ENCODE measurements around the gene SLC15A1.

Gene SLC15A1

GRCh38 chr13:98774776-98775175 lies 22.3 kb upstream of the SLC15A1 start:
- TF ChIP-seq POLR2A (IDR thresholded peaks at IDR 0.05; ENCODE audit: extremely low read depth, insufficient read length) (no peak), MYC (IDR thresholded peaks at IDR 0.05; ENCODE audit: low read depth, low read length) (no peak), MAX (IDR thresholded peaks at IDR 0.05; ENCODE audit: low read depth, low read length) (no peak)
- TF ChIP-seq, protein P1, sequence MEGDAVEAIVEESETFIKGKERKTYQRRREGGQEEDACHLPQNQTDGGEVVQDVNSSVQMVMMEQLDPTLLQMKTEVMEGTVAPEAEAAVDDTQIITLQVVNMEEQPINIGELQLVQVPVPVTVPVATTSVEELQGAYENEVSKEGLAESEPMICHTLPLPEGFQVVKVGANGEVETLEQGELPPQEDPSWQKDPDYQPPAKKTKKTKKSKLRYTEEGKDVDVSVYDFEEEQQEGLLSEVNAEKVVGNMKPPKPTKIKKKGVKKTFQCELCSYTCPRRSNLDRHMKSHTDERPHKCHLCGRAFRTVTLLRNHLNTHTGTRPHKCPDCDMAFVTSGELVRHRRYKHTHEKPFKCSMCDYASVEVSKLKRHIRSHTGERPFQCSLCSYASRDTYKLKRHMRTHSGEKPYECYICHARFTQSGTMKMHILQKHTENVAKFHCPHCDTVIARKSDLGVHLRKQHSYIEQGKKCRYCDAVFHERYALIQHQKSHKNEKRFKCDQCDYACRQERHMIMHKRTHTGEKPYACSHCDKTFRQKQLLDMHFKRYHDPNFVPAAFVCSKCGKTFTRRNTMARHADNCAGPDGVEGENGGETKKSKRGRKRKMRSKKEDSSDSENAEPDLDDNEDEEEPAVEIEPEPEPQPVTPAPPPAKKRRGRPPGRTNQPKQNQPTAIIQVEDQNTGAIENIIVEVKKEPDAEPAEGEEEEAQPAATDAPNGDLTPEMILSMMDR (IDR thresholded peaks at IDR 0.05; ENCODE audit: low read depth, low read length) = no peak
- DNase-seq (ENCODE audit: low read depth) = no peak
- H3K4me3 ChIP-seq (ENCODE audit: low read depth, low read length) = no peak overlapping the region

DNA sequence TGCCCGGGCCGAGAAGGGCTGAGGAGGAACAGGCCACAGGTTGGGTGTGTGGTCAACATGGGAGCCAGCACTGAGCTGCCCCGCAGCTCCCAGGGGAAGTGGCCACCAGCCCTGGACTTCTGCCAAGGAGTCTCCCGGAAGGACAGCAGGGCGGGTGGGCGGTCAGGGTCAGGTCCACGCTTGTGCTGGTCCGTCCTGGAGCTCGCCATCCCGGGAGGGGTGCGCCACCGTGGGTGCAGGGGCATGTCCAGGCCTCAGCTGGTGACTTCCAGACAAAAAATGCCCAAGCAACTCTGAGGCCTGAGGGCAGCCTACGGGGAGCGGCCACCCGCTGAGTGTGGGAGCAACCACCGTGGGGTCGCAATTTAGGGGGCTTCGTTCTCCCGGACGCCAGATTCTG lies 21.4 kb upstream of the SLC15A1 start:
- TF ChIP-seq POLR2A (IDR thresholded peaks at IDR 0.05; ENCODE audit: extremely low read depth, insufficient read length) (no peak), MAX (IDR thresholded peaks at IDR 0.05; ENCODE audit: low read depth, low read length) (no peak), MYC (IDR thresholded peaks at IDR 0.05; ENCODE audit: low read depth, low read length) (no peak)
- TF ChIP-seq, protein P1 (IDR thresholded peaks at IDR 0.05; ENCODE audit: low read depth, low read length) = no peak
- DNase-seq (ENCODE audit: low read depth) = no peak
- H3K4me3 ChIP-seq (ENCODE audit: low read depth, low read length) = no peak overlapping the region

GRCh38 chr13:98772794-98773452 lies 20.5 kb upstream of the SLC15A1 start:
- TF ChIP-seq MAX (IDR thresholded peaks at IDR 0.05; ENCODE audit: low read depth, low read length) = no peak
- no peak for TF ChIP-seq MYC (IDR thresholded peaks at IDR 0.05; ENCODE audit: low read depth, low read length)
- TF ChIP-seq, protein P1 (IDR thresholded peaks at IDR 0.05; ENCODE audit: low read depth, low read length) = peak; percentile 6
- no peak for TF ChIP-seq POLR2A (IDR thresholded peaks at IDR 0.05; ENCODE audit: extremely low read depth, insufficient read length)
- no peak for DNase-seq (ENCODE audit: low read depth)

GRCh38 chr13:98771838-98772611 lies 19.6 kb upstream of the SLC15A1 start:
- TF ChIP-seq POLR2A (IDR thresholded peaks at IDR 0.05; ENCODE audit: extremely low read depth, insufficient read length) (no peak), MAX (IDR thresholded peaks at IDR 0.05; ENCODE audit: low read depth, low read length) (no peak), MYC (IDR thresholded peaks at IDR 0.05; ENCODE audit: low read depth, low read length) (no peak)
- TF ChIP-seq, protein P1 (IDR thresholded peaks at IDR 0.05; ENCODE audit: low read depth, low read length) = no peak
- DNase-seq (ENCODE audit: low read depth) = no peak
- H3K4me3 ChIP-seq (ENCODE audit: low read depth, low read length) = no peak overlapping the region

More at GRCh38 chr13:98772794-98773452, 20.5 kb upstream of the SLC15A1 start:
- H3K4me3 ChIP-seq (ENCODE audit: low read depth, low read length) = no peak overlapping the region

GRCh38 chr13:98769736-98770135 lies 17.3 kb upstream of the SLC15A1 start:
- DNase-seq (ENCODE audit: low read depth) = no peak
- TF ChIP-seq POLR2A (IDR thresholded peaks at IDR 0.05; ENCODE audit: extremely low read depth, insufficient read length) = no peak
- TF ChIP-seq, protein P1 (IDR thresholded peaks at IDR 0.05; ENCODE audit: low read depth, low read length) = no peak
- no peak for TF ChIP-seq MYC (IDR thresholded peaks at IDR 0.05; ENCODE audit: low read depth, low read length)
- TF ChIP-seq MAX (IDR thresholded peaks at IDR 0.05; ENCODE audit: low read depth, low read length) = no peak
- no peak overlapping the region for H3K4me3 ChIP-seq (ENCODE audit: low read depth, low read length)
